Colonic mucosa (tissue), 4 donors: Measurements from ENCODE around the gene PPM1M. TPM values are rescaled to one million over a fixed set of nuclear protein-coding genes. Genes with fewer than 3 reads are reported as not detected.

Experiments
- DNase-seq: peaks from one replicate; pipeline ENCODE4 v3.0.0-alpha.2; 2020
- H3K27ac ChIP-seq: fragments of 200-600 bp; one replicate; pipeline ENCODE4 v1.8.0; 2021
- H3K27me3 ChIP-seq: fragments of 200-600 bp; one replicate; pipeline ENCODE4 v1.8.0; 2021
- H3K36me3 ChIP-seq: fragments of 200-600 bp; one replicate; pipeline ENCODE4 v1.8.0; 2021
- H3K4me1 ChIP-seq: fragments of 200-600 bp; one replicate; pipeline ENCODE4 v1.8.0; 2021; ENCODE audit warnings: mild to moderate bottlenecking
- H3K4me3 ChIP-seq: fragments of 200-600 bp; one replicate; pipeline ENCODE4 v1.8.0; 2021
- H3K9ac ChIP-seq, 2 donors: one replicate each; pipeline ENCODE4 v1.7.0; 2013; ENCODE audit warnings: control low read depth in 2 of 2, low read depth in 2 of 2, low read length in 2 of 2
- H3K9me3 ChIP-seq: fragments of 200-600 bp; one replicate; pipeline ENCODE4 v1.8.0; 2021
- CTCF ChIP-seq: fragments of 200-600 bp; IDR thresholded peaks from one replicate; pipeline ENCODE4 v1.8.0; 2022; ENCODE audit warnings: antibody characterized with exemption, mild to moderate bottlenecking
- intact Hi-C: fragments of 100-400 bp; cut with DNase I; formaldehyde crosslinking; loops from one replicate; pipeline ENCODE4 v1.14.1; 2022
- total RNA-seq, 2 donors: library from RNA; stranded (reverse); fragmentation: NEBNext Ultra II Directional in 1 of 2; extraction: Animal tissue kit (Norgen Biotek cat#: 25700) in 1 of 2; gene quantifications; one replicate each; pipeline ENCODE4 v1.2.1, GENCODE V29; 2021
- donor health status: healthy.
- donor health status: DM: no; HTN: no; CAD: no.
- donor health status: DM: no; HTN: no; CAD: no.

PPM1M gene
- total RNA-seq, 2 donors from 2014 or later: 5.4 to 8.1 TPM

- H3K27me3 ChIP-seq: no peaks in the 10 kb centered on the region
- TF ChIP-seq CTCF: peak; percentile 24
- intact Hi-C loops: no loop called here
- peak; percentile 69 for DNase-seq
- H3K4me3 ChIP-seq: peak overlapping the region; percentile 79
- H3K4me1 ChIP-seq: no peaks in the 10 kb centered on the region
- H3K36me3 ChIP-seq: no peaks in the 10 kb centered on the region
- peak overlapping the region; percentile 93 to 97 for H3K9ac ChIP-seq
- H3K9me3 ChIP-seq: no peaks in the 10 kb centered on the region
- H3K27ac ChIP-seq: peak overlapping the region; percentile 98
These were observed 32.5 kb downstream of the PPM1M start for GRCh38 chr3:52277972-52278509.

DNA sequence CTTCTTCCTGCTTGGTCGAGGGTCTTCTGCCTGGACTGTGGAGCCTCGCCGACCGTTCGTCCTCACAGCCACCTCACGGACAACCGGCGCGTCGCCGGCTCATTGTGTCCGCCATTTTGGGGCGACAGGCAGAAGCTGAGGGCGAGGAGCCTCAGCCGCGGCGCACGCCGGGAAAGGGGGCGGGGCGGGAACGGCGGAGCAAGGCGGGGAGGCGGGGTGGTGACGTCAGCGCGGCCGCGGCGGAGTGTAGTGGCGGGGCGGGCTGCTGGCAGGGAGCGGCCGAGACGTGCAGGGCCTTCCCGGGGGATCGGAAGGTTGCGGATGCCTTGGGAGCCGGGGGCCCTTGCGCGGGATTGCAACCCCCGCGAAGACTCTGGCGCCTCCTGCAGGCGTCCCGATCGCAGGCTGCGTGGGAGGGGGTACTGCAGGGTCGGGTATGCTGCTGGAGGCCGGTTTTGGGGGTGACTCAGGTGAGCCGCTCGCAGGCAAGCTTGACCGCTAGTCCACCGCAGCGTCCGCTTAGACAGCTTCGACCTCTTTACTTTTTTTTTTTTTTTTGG lies 33.0 kb downstream of the PPM1M start, which contains the start of gene WDR82:
Gene WDR82 (minus strand): TSS at position 140 of the 560 bp plus-strand sequence. CDS start 288 bp downstream, outside the sequence.
- Histone ChIP-seq H3K9ac (peak within 1 kb of the TSS; percentile 93 to 97), H3K36me3 (no peaks in the 10 kb centered on the region), H3K27ac (peak within 1 kb of the TSS; percentile 98), H3K9me3 (no peaks in the 10 kb centered on the region), H3K27me3 (no peaks in the 10 kb centered on the region), H3K4me3 (peak within 1 kb of the TSS; percentile 79), H3K4me1 (no peaks in the 10 kb centered on the region)
- TF ChIP-seq CTCF: peak; percentile 24
- DNase-seq: peak; percentile 98
- intact Hi-C loops: no loop called here

DNA sequence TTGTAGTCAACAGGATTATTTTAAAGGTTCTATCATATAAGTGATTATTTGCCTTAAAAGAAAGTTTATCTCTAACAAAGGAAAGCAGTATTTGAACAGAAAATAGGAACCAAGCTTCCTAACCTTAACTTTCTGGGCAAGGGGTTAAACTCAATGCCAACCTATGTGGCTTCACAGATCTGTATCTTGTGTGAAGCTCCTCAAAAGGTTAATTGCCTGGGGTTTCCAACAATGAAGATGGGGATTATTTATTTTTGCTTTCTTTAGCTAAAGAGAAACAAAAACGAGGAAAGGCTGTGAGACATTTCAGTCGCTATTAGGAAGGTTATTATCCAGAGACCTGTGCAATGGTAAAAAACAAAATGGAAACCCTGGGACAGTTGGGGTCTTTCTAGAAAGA lies 34.0 kb downstream of the PPM1M start:
- H3K27me3 ChIP-seq: no peaks in the 10 kb centered on the region
- DNase-seq: no peak
- peak overlapping the region; percentile 79 for H3K4me3 ChIP-seq
- no peaks in the 10 kb centered on the region for H3K9me3 ChIP-seq
- peak overlapping the region; percentile 98 for H3K27ac ChIP-seq
- H3K4me1 ChIP-seq: no peaks in the 10 kb centered on the region
- no peak for TF ChIP-seq CTCF
- no peaks in the 10 kb centered on the region for H3K36me3 ChIP-seq
- intact Hi-C loops: no loop called here
- H3K9ac ChIP-seq: peak overlapping the region in 1 of 2 donors; percentile 97

DNA sequence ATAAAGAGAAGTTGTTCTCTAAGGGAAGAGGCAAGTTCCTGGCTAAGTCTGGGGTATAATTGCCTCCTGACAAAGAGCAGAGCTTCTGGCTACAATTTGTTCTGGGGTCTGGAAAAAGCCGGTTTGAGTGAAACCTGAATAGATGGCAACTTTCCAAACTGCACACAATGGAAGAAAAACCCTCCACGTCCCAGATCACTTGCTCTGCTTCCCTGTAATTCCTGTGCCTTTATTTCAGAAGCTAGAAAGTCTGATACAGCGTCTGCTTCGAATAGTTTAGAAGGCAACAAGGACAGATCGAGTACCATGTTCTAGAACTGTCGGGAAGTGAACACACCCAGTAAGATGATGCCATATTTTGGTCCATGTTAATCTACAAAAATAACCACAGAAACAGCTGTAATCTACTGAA lies 34.5 kb downstream of the PPM1M start:
- Histone ChIP-seq H3K9ac (peak overlapping the region in 1 of 2 donors; percentile 97), H3K4me3 (no peak overlapping the region), H3K36me3 (no peaks in the 10 kb centered on the region), H3K9me3 (no peaks in the 10 kb centered on the region), H3K4me1 (no peaks in the 10 kb centered on the region), H3K27me3 (no peaks in the 10 kb centered on the region), H3K27ac (peak overlapping the region; percentile 98)
- no peak for TF ChIP-seq CTCF
- DNase-seq: no peak
- intact Hi-C loops: no loop called here

GRCh38 chr3:52281981-52282801 lies 36.6 kb downstream of the PPM1M start:
- Histone ChIP-seq H3K4me3 (no peak overlapping the region), H3K9me3 (no peaks in the 10 kb centered on the region), H3K36me3 (no peaks in the 10 kb centered on the region), H3K27me3 (no peaks in the 10 kb centered on the region), H3K27ac (peak overlapping the region; percentile 40), H3K9ac (peak overlapping the region in 1 of 2 donors; percentile 21), H3K4me1 (no peaks in the 10 kb centered on the region)
- no peak for DNase-seq
- no peak for TF ChIP-seq CTCF
- intact Hi-C loops: no loop called here
